Activated CD8-positive, alpha-beta memory T cell treated with anti-CD3 and anti-CD28 coated beads, Interleukin-2, amount 50 U/mL, for 24 hours (primary cell): ENCODE results near the gene SRGAP3.

Experiments
- DNase-seq: peaks from one replicate; pipeline ENCODE4 v3.0.0-alpha.2; 2020; ENCODE audit errors: extremely low read depth

Gene SRGAP3

GRCh38 chr3:8988384-8988655 lies 261.1 kb downstream of the SRGAP3 start:
- DNase-seq = no peak

- DNase-seq = no peak
Observed at GRCh38 chr3:8987645-8988383, 261.6 kb downstream of the SRGAP3 start.

- no peak for DNase-seq
Observed at GRCh38 chr3:8987226-8987625, 262.2 kb downstream of the SRGAP3 start.

GRCh38 chr3:8986741-8987140 lies 262.7 kb downstream of the SRGAP3 start:
- no peak for DNase-seq

- no peak for DNase-seq
Observed at GRCh38 chr3:8985876-8986275, 263.6 kb downstream of the SRGAP3 start.

- no peak for DNase-seq
Observed at GRCh38 chr3:8985411-8985831, 264.0 kb downstream of the SRGAP3 start.

GRCh38 chr3:8984526-8984925 lies 264.9 kb downstream of the SRGAP3 start:
- DNase-seq = no peak

- no peak for DNase-seq
Observed at GRCh38 chr3:8984081-8984480, 265.4 kb downstream of the SRGAP3 start.

GRCh38 chr3:8983591-8983990 lies 265.9 kb downstream of the SRGAP3 start:
- DNase-seq = no peak

- DNase-seq = no peak
Observed at GRCh38 chr3:8983026-8983425, 266.4 kb downstream of the SRGAP3 start.

- DNase-seq = no peak
Observed at GRCh38 chr3:8982509-8982908, 266.9 kb downstream of the SRGAP3 start.

- DNase-seq = no peak
Observed at GRCh38 chr3:8981700-8982099, 267.7 kb downstream of the SRGAP3 start.

- DNase-seq = no peak
Observed at GRCh38 chr3:8981296-8981695, 268.1 kb downstream of the SRGAP3 start.

GRCh38 chr3:8980756-8981257 lies 268.6 kb downstream of the SRGAP3 start:
- no peak for DNase-seq

- no peak for DNase-seq
Observed at GRCh38 chr3:8979262-8979661, 270.2 kb downstream of the SRGAP3 start.

GRCh38 chr3:8978551-8978950 lies 270.9 kb downstream of the SRGAP3 start:
- DNase-seq = no peak

- no peak for DNase-seq
Observed at GRCh38 chr3:8976540-8977182, 272.8 kb downstream of the SRGAP3 start.

GRCh38 chr3:8975081-8976020 lies 274.1 kb downstream of the SRGAP3 start:
- DNase-seq = no peak

- no peak for DNase-seq
Observed at GRCh38 chr3:8974458-8974857, 275.0 kb downstream of the SRGAP3 start.

- no peak for DNase-seq
Observed at GRCh38 chr3:8972639-8973038, 276.8 kb downstream of the SRGAP3 start.

- DNase-seq = peak; percentile 52
Observed at GRCh38 chr3:8970971-8971589, 278.4 kb downstream of the SRGAP3 start.

GRCh38 chr3:8969241-8969640 lies 280.2 kb downstream of the SRGAP3 start:
- DNase-seq = no peak
